ENCODE measurements around the gene HK2.
"Not testable (repeated sequence)": the region's sequence is repeated elsewhere in the genome, so short reads cannot be mapped to it uniquely, and the experiment has no call there.

Gene HK2

GRCh38 chr2:74886811-74887210 lies 52.9 kb downstream of the HK2 start:
- TF ChIP-seq CTCF (IDR thresholded peaks at IDR 0.05; ENCODE audit: extremely low read depth, missing control alignments) = no peak
- no peak for DNase-seq (ENCODE audit: low spot score)

- TF ChIP-seq CTCF (IDR thresholded peaks at IDR 0.05; ENCODE audit: extremely low read depth, missing control alignments) = no peak
Observed at GRCh38 chr2:74887445-74887951, 53.6 kb downstream of the HK2 start.

GRCh38 chr2:74887960-74888700 lies 54.2 kb downstream of the HK2 start:
- no peak for DNase-seq (ENCODE audit: low spot score)
- TF ChIP-seq CTCF (IDR thresholded peaks at IDR 0.05; ENCODE audit: extremely low read depth, missing control alignments) = no peak

More at GRCh38 chr2:74887445-74887951, 53.6 kb downstream of the HK2 start:
- no peak for DNase-seq (ENCODE audit: low spot score)

- no peak for TF ChIP-seq CTCF (IDR thresholded peaks at IDR 0.05; ENCODE audit: extremely low read depth, missing control alignments)
Observed at GRCh38 chr2:74889159-74889558, 55.2 kb downstream of the HK2 start.

GRCh38 chr2:74890711-74891110 lies 56.8 kb downstream of the HK2 start:
- no peak for TF ChIP-seq CTCF (IDR thresholded peaks at IDR 0.05; ENCODE audit: extremely low read depth, missing control alignments)

More at GRCh38 chr2:74889159-74889558, 55.2 kb downstream of the HK2 start:
- DNase-seq (ENCODE audit: low spot score) = no peak

GRCh38 chr2:74891136-74891764 lies 57.3 kb downstream of the HK2 start:
- DNase-seq (ENCODE audit: low spot score) = no peak
- no peak for TF ChIP-seq CTCF (IDR thresholded peaks at IDR 0.05; ENCODE audit: extremely low read depth, missing control alignments)

More at GRCh38 chr2:74890711-74891110, 56.8 kb downstream of the HK2 start:
- no peak for DNase-seq (ENCODE audit: low spot score)

GRCh38 chr2:74891816-74892215 lies 57.9 kb downstream of the HK2 start:
- not testable (repeated sequence) for DNase-seq (ENCODE audit: low spot score)

Data from GM20000 (cell line).